NB4 (cell line): ENCODE measurements around the gene GREB1.

Experiments
- CTCF ChIP-seq: IDR thresholded peaks from one replicate; pipeline ENCODE4 v1.5.1; 2012; ENCODE audit warnings: low read depth, low read length
- MYC ChIP-seq: IDR thresholded peaks from 2 replicates; pipeline ENCODE4 v1.6.1; 2011; ENCODE audit warnings: low read depth, low read length
- POLR2A ChIP-seq: IDR thresholded peaks from 2 replicates; pipeline ENCODE4 v1.6.1; 2011; ENCODE audit warnings: mild to moderate bottlenecking; ENCODE audit not compliant: insufficient read length; ENCODE audit errors: extremely low read depth
- TF ChIP-seq, protein P1 (sequence below): IDR thresholded peaks from 2 replicates; pipeline ENCODE4 v1.6.1; 2011; ENCODE audit warnings: low read depth, low read length

GRCh38 chr2:11662882-11663281 lies 129.0 kb downstream of the GREB1 start:
- no peak for TF ChIP-seq CTCF
- TF ChIP-seq, protein P1, sequence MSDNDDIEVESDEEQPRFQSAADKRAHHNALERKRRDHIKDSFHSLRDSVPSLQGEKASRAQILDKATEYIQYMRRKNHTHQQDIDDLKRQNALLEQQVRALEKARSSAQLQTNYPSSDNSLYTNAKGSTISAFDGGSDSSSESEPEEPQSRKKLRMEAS: no peak
- no peak for TF ChIP-seq MYC
- no peak for TF ChIP-seq POLR2A
